CD14-positive monocyte (primary cell): ENCODE data around the gene ATXN7L1. TPM values are rescaled to one million over a fixed set of nuclear protein-coding genes. Genes with fewer than 3 reads are reported as not detected.

Experiments used
- DNase-seq, 3 donors: peaks; one replicate each; pipeline ENCODE4 v3.0.0-alpha.2; 2011 to 2022
- H2AFZ ChIP-seq: 2 replicates; pipeline ENCODE4 v1.6.0; 2012; ENCODE audit warnings: mild to moderate bottlenecking, low read depth, low read length, inconsistent platforms; ENCODE audit not compliant: insufficient read depth, poor library complexity, severe bottlenecking
- H3K27ac ChIP-seq, 2 donors: 1 replicate in 1 of 2; 2 replicates in 1 of 2; pipeline ENCODE4 v1.5.1; 2012 to 2013; ENCODE audit warnings: low read length in 2 of 2, control low read depth in 1 of 2, inconsistent platforms in 1 of 2, low read depth in 1 of 2, mild to moderate bottlenecking in 1 of 2
- H3K27me3 ChIP-seq, 2 donors: one replicate each; pipeline versions ENCODE4 v1.6.0 to v1.6.1; 2011 to 2013; ENCODE audit warnings: low read length in 2 of 2; ENCODE audit not compliant: control insufficient read depth in 2 of 2, insufficient read depth in 2 of 2
- H3K36me3 ChIP-seq, 2 donors: replicated peaks in 1 of 2; 1 replicate in 1 of 2; 2 replicates in 1 of 2; pipeline versions ENCODE4 v1.5.1 to v1.6.1; 2012 to 2013; ENCODE audit warnings: low read length in 2 of 2, control low read depth in 1 of 2, inconsistent platforms in 1 of 2, mild to moderate bottlenecking in 1 of 2; ENCODE audit not compliant: insufficient read depth in 2 of 2, control insufficient read depth in 1 of 2
- H3K4me1 ChIP-seq, 2 donors: 1 replicate in 1 of 2; 2 replicates in 1 of 2; pipeline versions ENCODE4 v1.5.1 to v1.6.1; 2012 to 2013; ENCODE audit warnings: low read length in 2 of 2, control low read depth in 1 of 2, inconsistent platforms in 1 of 2, mild to moderate bottlenecking in 1 of 2, moderate library complexity in 1 of 2; ENCODE audit not compliant: insufficient read depth in 2 of 2, control insufficient read depth in 1 of 2
- H3K4me2 ChIP-seq: replicated peaks from 2 replicates; pipeline ENCODE3; 2012; ENCODE audit warnings: low read length, moderate library complexity, mild to moderate bottlenecking; ENCODE audit not compliant: poor library complexity, severe bottlenecking; ENCODE audit errors: extremely low read depth
- H3K4me3 ChIP-seq, 3 experiments: fragments of 200-600 bp in 1 of 3; sonication (generic) in 1 of 3; replicated peaks in 1 of 3; 1 replicate in 2 of 3; 2 replicates in 1 of 3; pipeline ENCODE4 v1.5.1; 2011 to 2013; ENCODE audit warnings: low read length in 3 of 3, mild to moderate bottlenecking in 3 of 3, control low read depth in 2 of 3, low read depth in 2 of 3, inconsistent platforms in 1 of 3, moderate library complexity in 1 of 3
- H3K79me2 ChIP-seq: 2 replicates; pipeline ENCODE4 v1.6.0; 2012; ENCODE audit warnings: mild to moderate bottlenecking, control low read depth, inconsistent platforms, low read length, moderate library complexity; ENCODE audit not compliant: insufficient read depth
- H3K9ac ChIP-seq: 2 replicates; pipeline ENCODE4 v1.6.0; 2017; ENCODE audit warnings: low read length, mild to moderate bottlenecking; ENCODE audit not compliant: insufficient read depth, poor library complexity, severe bottlenecking
- H3K9me3 ChIP-seq, 2 donors: replicated peaks in 1 of 2; 1 replicate in 1 of 2; 2 replicates in 1 of 2; pipeline versions ENCODE4 v1.5.1 to v1.6.1; 2012 to 2013; ENCODE audit warnings: low read length in 2 of 2, control low read depth in 1 of 2; ENCODE audit not compliant: control insufficient read depth in 1 of 2, insufficient read depth in 1 of 2
- H4K20me1 ChIP-seq: 2 replicates; pipeline ENCODE4 v1.6.0; 2012; ENCODE audit warnings: mild to moderate bottlenecking, low read length, control low read depth, moderate library complexity; ENCODE audit not compliant: insufficient read depth
- H3K27ac Mint-ChIP-seq, 7 donors: one replicate each; pipeline ENCODE4 v1.8.0; 2020; ENCODE audit warnings: mild to moderate bottlenecking in 7 of 7, mixed read lengths in 7 of 7, moderate library complexity in 6 of 7, inconsistent platforms in 2 of 7
- H3K27me3 Mint-ChIP-seq, 3 donors: one replicate each; pipeline ENCODE4 v1.8.0; 2021 to 2022; ENCODE audit warnings: low read depth in 3 of 3, mild to moderate bottlenecking in 3 of 3, mixed read lengths in 3 of 3, moderate library complexity in 3 of 3, inconsistent platforms in 1 of 3
- H3K36me3 Mint-ChIP-seq, 2 donors: one replicate each; pipeline ENCODE4 v1.8.0; 2020; ENCODE audit warnings: mixed read lengths in 2 of 2, inconsistent platforms in 1 of 2, mild to moderate bottlenecking in 1 of 2
- H3K4me1 Mint-ChIP-seq: one replicate; pipeline ENCODE4 v1.8.0; 2020; ENCODE audit warnings: mild to moderate bottlenecking, mixed read lengths
- H3K4me3 Mint-ChIP-seq, 2 donors: one replicate each; pipeline ENCODE4 v1.8.0; 2020; ENCODE audit warnings: mild to moderate bottlenecking in 2 of 2, mixed read lengths in 2 of 2, moderate library complexity in 1 of 2
- H3K9me3 Mint-ChIP-seq, 7 donors: one replicate each; pipeline ENCODE4 v1.8.0; 2020 to 2022; ENCODE audit warnings: mixed read lengths in 7 of 7, mild to moderate bottlenecking in 6 of 7, moderate library complexity in 6 of 7, inconsistent platforms in 2 of 7
- WGBS: methylation state at CpG from one replicate; pipeline ENCODE4 v1.1.5; 2013; ENCODE audit warnings: missing lambda C conversion rate; ENCODE audit not compliant: insufficient coverage; 5-methylcytosine and 5-hydroxymethylcytosine counted together
- intact Hi-C, 2 donors: fragments of 100-400 bp; cut with micrococcal nuclease; formaldehyde crosslinking; loops; one replicate each; pipeline versions ENCODE4 v1.15.0 to v1.15.1; 2023
- polyA plus RNA-seq, 3 donors: library from polyadenylated mRNA; depleted of rRNA in 1 of 3; unstranded in 2 of 3; stranded (reverse) in 1 of 3; fragments of 300-500 nt in 2 of 3; fragments of >200 nt in 1 of 3; fragmentation: Illumina TruSeq in 2 of 3; gene quantifications; 1 replicate in 2 of 3; 2 replicates in 1 of 3; pipeline ENCODE4 v1.2.3, GENCODE V29; 2012 to 2021
- TF ChIP-seq, protein P1 (sequence below): fragments of 200-600 bp; IDR thresholded peaks from one replicate; pipeline ENCODE4 v1.8.0; 2022; ENCODE audit warnings: antibody characterized with exemption, mild to moderate bottlenecking

ATXN7L1 gene
- polyA plus RNA-seq, 3 donors, result 4.5 to 12.2 (median 11.2) TPM

DNA sequence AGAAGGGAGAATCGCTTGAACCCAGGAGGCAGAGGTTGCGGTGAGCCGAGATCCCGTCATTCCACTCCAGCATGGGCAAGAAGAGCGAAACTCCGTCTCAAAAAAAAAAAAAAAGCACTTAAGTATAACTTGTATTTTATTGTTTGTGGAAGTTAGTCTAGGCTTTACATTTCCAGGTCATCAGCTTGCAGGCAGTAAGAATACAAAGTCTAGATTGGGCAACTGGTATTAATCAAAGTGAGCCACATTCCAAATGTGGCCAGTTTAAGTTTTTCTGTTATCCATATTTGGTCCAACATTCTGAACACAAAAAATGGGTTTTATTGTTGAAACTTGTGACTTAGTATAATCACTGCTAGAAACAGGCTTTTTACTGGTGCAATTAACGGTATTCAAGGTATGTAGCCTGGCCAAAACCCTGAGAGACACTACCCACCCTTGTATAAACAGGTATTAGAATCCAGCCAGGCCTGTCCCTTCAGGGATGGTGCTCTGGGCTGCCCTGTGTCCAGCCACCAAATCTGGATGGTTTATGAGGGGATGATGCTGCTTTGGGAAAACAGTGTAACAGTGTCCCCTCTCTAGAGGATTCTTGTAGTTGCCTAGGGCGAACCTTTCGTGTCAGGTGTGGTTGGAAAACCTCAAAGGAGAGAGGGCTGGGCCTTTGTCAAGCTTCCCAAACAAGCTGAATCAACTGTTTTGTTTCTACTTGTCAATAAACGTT, 173.0 kb downstream of the ATXN7L1 start:
- TF ChIP-seq, protein P1, sequence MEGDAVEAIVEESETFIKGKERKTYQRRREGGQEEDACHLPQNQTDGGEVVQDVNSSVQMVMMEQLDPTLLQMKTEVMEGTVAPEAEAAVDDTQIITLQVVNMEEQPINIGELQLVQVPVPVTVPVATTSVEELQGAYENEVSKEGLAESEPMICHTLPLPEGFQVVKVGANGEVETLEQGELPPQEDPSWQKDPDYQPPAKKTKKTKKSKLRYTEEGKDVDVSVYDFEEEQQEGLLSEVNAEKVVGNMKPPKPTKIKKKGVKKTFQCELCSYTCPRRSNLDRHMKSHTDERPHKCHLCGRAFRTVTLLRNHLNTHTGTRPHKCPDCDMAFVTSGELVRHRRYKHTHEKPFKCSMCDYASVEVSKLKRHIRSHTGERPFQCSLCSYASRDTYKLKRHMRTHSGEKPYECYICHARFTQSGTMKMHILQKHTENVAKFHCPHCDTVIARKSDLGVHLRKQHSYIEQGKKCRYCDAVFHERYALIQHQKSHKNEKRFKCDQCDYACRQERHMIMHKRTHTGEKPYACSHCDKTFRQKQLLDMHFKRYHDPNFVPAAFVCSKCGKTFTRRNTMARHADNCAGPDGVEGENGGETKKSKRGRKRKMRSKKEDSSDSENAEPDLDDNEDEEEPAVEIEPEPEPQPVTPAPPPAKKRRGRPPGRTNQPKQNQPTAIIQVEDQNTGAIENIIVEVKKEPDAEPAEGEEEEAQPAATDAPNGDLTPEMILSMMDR, result no peak
- H3K4me1 ChIP-seq, result peaks cover 9 to 10% of the 10 kb centered on the region in 2 donors
- no peaks in the 10 kb centered on the region for H3K79me2 ChIP-seq
- no peak overlapping the region for H3K4me2 ChIP-seq
- H3K9me3 Mint-ChIP-seq, result peaks cover 0 to 1% (median 0%) of the 10 kb centered on the region in 7 donors
- H4K20me1 ChIP-seq, result no peaks in the 10 kb centered on the region
- no peak overlapping the region for H3K27ac ChIP-seq
- H3K4me1 Mint-ChIP-seq, result peaks cover 18% of the 10 kb centered on the region
- DNase-seq, result no peak
- no peak overlapping the region for H3K4me3 ChIP-seq
- 100% methylated on average over 2 of the region's 10 CpGs for WGBS
- no peak overlapping the region for H2AFZ ChIP-seq
- peaks cover 0 to 3% of the 10 kb centered on the region in 2 donors for H3K36me3 ChIP-seq
- no peaks in the 10 kb centered on the region for H3K27me3 ChIP-seq
- intact Hi-C loops, result no loop called here
- H3K9me3 ChIP-seq, result no peaks in the 10 kb centered on the region
- H3K27me3 Mint-ChIP-seq, result peaks cover 0 to 2% (median 2%) of the 10 kb centered on the region in 3 donors
- H3K4me3 Mint-ChIP-seq, result no peak overlapping the region
- H3K27ac Mint-ChIP-seq, result peak overlapping the region in 1 of 7 donors; percentile 61
- H3K36me3 Mint-ChIP-seq, result peaks cover 6 to 8% of the 10 kb centered on the region in 2 donors
- H3K9ac ChIP-seq, result no peak overlapping the region

- Mint-ChIP-seq H3K4me1 (peaks cover 4% of the 10 kb centered on the region), H3K27ac (no peak overlapping the region), H3K4me3 (no peak overlapping the region), H3K27me3 (peaks cover 0 to 2% (median 0%) of the 10 kb centered on the region in 3 donors), H3K9me3 (peaks cover 0 to 7% (median 0%) of the 10 kb centered on the region in 7 donors), H3K36me3 (peaks cover 14 to 15% of the 10 kb centered on the region in 2 donors)
- Histone ChIP-seq H3K4me1 (no peaks in the 10 kb centered on the region), H3K36me3 (peaks cover 0 to 7% of the 10 kb centered on the region in 2 donors), H3K79me2 (no peaks in the 10 kb centered on the region), H3K4me2 (no peak overlapping the region), H4K20me1 (no peaks in the 10 kb centered on the region), H3K9ac (no peak overlapping the region), H2AFZ (no peak overlapping the region), H3K27me3 (no peaks in the 10 kb centered on the region), H3K27ac (no peak overlapping the region), H3K9me3 (no peaks in the 10 kb centered on the region), H3K4me3 (no peak overlapping the region)
- intact Hi-C loops, result no loop called here
- TF ChIP-seq, protein P1, result no peak
- WGBS, result 97% methylated on average over 7 of the region's 8 CpGs
- DNase-seq, result no peak
These were observed 176.7 kb downstream of the ATXN7L1 start for GRCh38 chr7:105699568-105700236.
